Stimulated activated CD8-positive, alpha-beta memory T cell treated with anti-CD3 and anti-CD28 coated beads, Interleukin-12 subunit alpha, Interleukin-12 subunit beta, amount 100 ng/mL, for 1 hour (primary cell): ENCODE results near the gene SPEN.
"Not testable (repeated sequence)": the region's sequence is repeated elsewhere in the genome, so short reads cannot be mapped to it uniquely, and the experiment has no call there.

ENCODE experiments used
- DNase-seq: peaks from one replicate; pipeline ENCODE4 v3.0.0-alpha.2; 2020; ENCODE audit warnings: low read depth

The SPEN gene

DNA sequence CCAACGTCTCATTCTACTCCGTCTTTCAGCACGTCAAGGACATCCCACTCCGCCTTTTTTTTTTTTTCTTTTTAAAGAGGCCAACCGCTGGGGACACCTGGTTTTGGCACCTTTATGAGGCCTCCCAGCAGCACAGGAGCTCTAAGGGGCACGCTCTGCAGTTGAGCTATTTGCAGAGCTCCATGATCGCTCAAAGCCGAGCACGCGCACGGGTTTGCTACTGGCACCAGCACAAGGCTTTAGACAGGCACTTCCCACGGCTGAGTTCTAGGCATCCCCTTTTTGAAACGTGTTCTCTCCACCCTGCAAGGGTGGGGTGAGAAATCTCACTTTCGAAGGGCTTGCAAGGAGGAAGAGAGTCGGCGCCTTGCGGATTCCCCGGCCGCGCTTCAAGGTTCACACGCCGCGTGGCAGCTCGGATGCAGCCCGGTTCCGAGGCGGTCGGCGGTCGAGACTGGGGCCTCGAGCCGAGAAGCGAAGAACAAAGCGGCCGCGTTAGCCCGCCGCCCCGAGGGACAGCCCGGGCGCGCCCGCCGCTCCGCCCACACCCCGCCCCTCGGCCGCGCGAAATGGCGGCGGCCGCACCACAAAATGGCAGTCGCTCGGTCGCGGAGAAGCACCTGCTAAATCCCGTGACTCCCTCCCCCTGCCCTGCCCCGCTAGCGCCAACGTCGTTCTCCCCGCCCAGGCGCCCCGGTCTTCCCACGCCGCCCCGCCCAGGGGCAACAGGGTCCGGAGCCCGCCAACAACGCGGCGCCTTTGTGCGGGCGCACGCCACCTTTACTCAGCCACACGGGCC, 12.9 kb upstream of the SPEN start:
- DNase-seq, result peak; percentile 79

DNA sequence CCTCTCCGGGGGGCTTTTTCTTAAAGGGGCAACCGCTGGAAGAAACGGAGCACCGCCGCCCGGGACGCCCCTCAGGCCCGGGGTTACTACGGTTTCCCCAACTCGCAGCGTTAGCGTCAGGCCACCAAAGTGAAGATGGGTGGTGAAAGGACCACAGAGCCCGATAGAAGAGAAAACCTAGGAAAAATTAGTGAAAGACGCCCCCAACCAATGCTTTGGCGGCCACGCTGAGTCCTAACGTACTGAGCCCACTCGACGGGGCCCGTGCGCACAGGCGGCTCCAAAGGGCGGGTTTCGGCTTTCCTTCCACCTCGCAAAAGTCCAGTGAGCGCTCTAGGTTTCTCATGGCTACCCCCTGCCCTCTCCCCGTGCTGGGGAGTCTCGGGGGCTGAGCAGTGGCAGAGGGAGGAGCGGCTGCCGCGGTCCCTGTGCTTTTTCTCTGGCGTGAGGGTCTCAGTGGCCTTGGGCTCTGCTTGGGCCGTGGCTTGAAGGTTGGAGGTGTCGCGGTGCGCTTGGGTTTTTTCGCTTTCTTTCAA, 12.2 kb upstream of the SPEN start:
- DNase-seq, result peak; percentile 24

DNA sequence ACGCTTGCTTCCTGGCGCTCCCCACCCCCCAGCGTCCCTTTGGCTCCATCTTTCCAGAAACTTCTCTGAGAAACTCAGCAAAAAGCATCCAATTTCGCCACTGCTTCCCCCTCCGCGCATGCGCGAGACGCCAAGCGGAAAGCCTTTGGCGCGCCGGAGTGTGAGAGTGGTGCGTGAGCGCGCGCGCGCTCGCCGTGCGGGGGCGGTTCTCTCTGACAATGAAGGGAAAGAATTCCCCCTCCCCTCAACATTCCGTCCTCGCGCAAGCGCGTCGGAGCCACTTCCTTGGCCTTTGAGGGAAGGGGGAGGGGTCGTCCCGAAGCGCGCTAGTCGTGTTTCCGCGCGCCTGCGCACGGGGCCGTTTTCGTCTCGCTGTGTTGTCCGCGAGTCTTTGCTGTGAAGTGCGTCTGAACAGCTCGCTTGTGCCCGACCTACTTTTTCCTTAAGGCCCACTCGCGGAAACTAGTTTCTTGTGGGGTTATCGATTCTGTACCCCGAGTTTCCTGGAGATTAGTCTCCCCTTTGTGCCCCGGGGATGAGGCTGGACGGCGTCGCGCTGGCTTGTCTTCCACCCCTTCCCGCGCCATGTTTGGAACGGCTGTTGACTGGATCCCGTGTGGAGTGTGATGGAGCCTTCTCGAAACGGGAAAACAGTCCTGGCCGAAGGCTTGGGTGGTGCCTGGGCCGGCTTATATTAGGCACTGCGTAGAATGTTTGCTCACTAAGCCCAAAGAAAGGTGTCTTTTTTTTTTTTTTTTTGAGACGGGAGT, 11.6 kb upstream of the SPEN start:
- peak; percentile 100 for DNase-seq

DNA sequence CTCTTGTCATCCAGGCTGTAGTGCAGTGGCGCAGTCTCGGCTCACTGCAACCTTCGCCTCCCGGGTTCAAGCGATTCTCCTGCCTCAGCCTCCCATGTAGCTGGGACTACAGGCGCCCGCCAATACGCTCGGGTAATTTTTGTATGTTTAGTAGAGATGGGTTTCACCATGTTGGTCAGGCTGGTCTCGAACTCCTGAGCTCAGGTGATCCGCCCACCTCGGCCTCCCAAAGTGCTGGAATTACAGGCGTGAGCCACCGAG, 11.1 kb upstream of the SPEN start:
- DNase-seq, result not testable (repeated sequence)

DNA sequence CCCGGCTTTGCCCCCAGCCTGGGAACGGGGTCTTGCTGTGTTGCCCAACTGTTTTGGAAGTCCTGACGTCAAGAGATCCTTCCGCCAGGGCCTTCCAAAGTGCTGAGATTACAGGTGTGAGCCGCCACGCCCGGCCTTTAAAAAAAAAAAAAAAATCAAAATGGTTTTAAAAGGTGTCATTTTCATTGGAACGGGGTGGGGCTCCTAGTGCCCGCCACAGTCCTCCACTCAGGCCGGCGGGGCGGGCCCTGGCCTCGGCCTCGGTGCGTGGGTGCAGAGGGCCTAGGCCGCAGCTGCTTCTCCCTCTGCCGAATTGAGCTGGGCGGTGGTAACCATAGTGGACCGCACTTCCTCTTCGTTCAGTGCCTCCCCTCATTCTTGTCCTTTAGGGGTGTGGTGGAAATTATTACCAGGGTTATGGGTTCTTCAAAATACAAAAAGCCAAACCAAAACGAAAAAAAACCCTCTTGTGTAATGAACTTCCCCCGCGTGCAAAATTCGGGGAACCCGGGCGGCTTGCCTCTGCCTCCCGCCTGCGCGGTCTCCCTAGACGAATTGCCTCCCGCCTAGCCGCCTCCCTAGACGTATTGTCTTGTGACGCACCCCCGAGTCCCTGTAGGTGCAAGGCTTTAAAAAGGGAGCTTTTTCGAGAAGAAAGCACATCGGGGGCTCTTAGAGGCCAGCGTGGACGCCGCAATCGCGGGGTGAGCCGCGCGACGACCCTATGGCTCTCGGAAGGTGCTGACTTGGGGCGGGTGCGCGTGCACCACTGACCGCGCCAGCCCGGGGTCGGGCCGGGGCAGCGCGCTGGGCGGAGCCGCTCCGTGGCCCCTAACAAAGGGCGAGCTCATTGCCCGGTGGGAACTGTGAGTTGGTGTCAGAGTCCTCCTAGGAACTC, 10.5 kb upstream of the SPEN start:
- peak; percentile 18 for DNase-seq

DNA sequence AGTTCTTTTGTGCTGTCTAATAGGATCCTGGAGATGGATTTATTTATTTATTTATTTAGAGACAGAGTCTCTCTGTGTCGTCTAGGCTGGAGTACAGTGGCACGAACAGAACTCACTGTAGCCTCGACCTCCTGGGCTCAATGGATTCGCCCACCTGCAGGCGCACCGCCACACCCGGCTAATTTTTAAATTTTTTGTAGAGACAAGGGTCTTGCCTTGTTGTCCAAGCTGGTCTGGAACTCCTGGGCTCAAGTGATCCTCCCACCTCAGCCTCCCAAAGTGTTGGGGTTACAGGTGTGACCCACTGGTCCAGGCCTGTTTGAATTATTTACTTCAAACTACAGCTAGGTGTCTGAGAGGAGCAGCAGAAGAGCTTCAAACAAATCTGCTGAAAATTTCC, 9.6 kb upstream of the SPEN start:
- no peak for DNase-seq

DNA sequence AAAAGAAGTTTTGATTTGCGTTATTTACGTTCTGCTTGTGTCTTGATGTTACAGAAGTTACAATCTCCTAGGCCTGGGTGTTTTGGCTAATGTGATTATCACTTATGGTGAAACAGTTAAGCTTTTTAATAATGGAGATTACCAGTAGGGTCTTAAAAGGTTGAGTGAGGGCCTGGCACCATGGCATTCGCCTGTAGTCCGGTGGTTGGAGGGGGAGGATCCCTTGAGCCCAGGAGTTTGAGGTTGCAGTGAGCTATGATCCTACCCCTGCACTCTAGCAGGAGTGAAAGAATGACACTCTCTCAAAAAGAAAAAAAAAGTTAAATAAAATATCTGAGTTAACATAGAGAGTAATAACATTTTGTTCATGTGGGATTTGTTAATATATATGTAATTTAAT, 8.8 kb upstream of the SPEN start:
- no peak for DNase-seq

DNA sequence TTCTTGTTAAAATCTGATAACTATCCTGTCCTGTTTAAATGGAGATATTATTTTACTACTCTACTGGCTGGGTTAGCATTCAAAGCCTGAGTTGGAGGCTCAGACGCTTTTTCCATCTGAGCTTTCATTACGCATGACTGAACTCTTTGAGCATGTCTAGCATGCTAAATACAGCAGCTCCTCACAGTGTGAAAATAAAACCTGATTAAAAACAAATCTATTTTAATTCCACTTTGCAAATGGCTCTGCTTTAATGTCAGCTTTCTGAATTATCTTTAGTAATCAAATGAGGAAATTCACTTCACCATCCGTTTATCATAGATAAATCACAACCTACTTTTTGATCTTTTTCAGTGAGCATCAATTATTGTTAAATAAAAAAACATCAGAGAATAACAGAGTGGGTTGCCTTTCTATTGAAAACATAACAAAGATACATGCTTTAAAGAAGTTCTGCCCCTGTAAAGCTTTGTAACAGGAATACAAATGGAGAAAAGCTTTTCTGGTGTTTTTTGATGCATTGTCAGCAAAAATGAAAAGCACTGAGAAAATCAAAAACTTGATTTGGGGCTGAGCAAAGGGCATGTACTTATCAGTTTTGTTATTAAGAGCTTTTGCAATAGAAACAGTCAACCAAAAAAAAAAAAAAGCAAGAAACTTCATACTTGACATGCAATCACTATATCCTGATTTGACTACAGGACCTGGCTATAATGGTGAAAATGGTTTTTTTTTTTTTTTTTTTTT, 3.5 kb upstream of the SPEN start:
- DNase-seq, result no peak

DNA sequence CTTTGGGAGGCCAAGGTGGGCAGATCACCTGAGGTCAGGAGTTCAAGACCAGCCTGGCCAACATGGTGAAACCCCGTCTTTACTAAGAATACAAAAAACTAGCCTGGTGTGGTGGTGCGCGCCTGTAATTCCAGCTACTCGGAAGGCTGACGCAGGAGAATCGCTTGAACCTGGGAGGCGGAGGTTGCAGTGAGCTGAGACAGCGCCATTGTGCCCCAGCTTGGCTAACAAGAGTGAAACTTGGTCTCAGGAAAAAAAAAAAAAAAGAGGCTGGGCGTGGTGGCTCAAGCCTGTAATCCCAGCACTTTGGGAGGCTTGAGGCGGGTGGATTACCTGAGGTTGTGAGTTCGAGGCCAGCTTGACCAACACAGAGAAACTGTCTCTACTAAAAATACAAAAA, 1.5 kb upstream of the SPEN start:
- DNase-seq, result not testable (repeated sequence)

DNA sequence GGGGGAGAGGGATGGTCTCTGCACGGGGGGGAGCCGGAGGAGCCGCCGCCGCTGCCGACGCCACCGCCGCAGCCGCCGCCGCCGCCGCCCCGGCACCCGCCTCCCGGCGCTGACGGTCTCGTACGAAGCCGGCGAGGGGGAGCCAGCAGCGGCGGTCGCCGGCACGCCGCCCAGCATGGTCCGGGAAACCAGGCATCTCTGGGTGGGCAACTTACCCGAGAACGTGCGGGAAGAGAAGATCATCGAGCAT, 311 bp downstream of the SPEN start:
- DNase-seq, result peak; percentile 15

DNA sequence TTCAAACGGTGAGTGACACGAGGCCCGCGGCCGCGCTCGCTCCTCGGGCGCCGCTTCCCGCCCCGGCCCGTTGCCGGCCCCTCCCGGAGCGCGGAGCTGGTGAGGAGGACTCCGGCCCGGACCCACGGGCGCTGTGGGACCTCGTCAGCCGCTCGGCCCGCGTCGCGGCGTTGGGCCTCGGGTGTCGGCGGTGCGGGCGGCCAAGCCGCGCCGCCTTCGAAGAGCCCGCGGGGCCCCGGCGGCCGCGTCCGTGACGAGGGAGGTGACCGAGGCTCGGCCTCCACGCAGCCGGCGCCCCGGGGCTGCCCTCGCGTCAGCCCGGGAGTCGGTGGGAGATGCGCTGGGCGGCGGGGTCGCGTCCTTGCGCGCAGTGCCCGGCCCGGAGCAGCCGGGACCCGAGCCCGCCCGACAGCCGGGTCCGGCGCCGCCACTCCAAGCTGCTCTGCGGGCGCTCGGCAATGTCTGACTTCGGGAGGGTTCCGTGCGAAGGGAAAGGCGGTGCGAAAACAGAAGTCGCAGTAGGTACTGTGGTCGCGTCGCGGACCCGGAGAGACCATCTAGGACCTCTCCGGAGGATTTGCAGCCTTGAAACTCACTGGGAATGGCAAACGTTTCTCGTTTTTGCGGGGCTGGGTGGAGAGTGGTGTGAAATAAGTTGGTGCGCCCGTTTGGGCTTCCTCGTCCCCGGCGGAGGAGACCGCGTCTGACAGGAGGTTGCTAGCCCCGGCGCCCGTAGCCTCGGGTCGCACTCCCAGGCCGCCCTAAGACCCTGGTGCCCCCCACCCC, 829 bp downstream of the SPEN start:
- DNase-seq, result peak; percentile 29

DNA sequence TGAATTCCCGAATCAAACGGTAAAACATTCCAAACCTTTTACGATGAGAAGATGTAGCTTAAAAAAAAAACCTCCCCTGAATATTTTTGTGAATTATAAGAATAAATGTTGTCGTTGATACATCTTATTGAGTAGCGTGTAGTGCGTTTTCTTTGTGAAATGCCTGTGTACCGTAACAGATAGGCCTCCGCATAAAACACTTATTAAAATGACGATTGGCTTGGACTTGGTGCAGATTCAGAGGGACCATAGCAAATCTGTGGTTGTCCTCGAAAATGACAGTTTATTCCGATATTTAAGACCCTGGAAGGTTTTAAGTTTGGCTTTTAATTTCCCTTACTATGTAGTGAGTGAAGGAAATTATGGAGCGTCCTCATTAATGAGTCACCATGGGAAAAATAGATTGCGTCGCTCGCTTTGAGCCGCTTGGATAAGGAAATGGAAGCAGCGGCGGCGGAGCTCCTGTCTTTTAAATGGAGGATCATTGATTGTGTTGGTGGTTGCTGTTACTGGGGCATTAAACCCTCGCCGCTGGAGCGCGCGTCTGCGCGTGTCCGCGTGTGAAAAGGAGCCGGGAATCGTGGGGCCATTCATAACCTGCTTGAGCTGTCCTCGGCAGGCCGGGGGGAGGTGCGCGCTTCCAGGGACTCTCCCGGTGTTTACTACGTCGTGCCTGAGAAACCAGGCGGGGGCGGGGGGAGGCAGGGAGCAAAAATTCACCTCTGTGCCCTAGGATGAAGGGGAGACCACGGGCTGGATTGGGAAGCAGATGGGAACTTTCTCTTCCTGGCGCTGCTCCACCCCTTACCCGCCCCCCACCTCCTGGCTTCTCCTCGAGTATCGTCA, 1.6 kb downstream of the SPEN start:
- DNase-seq, result peak; percentile 57

DNA sequence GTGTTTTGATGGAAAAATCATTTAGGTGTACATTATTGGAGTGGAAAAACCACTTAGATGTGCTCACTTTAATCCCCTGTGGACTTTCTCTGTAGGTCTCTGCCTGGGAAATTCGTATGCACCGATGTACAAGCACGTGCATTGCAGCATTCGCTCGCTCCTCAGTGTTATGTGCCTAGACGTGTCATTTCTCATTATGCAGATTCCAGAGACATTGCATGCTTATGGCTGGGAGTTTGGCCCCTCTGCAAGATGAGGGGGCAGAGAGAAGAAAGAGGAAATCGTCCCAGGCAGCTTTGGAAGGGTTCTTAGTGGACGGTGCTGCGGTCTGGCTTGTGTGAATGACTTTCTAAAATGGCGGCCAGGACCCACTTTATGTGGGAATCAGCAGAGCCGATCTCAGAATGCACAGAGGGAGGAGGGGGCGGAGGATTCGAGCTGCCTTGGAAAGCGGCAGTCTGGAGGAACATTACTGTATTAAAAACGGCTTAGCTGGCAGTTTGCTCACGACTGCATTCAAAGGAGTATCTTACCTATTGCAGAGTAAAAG, 2.3 kb downstream of the SPEN start:
- no peak for DNase-seq

DNA sequence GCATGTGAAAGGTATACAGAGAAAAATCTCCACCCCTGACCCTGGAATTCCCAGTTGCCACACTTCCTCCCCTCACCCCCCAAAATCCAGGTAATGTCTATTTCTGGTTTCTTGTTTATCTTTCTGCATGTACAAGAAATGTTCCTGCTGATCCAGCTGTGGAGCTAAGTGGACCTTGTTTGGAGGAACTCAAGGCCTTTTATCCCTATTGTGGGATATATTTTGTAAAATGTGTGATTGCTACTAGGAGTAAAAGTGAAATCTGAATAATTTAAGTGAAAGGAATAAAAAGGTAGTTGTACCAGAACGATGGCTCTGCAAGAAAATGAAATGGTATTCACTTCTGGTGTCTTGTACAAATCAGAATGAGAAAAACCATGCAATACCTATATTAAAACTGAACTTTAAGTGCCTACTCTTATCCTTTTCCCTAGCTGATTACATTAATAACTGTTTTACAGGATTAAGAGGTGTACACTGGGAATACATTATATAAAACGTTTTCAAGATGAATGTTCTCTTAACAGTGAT, 3.0 kb downstream of the SPEN start:
- DNase-seq, result no peak

DNA sequence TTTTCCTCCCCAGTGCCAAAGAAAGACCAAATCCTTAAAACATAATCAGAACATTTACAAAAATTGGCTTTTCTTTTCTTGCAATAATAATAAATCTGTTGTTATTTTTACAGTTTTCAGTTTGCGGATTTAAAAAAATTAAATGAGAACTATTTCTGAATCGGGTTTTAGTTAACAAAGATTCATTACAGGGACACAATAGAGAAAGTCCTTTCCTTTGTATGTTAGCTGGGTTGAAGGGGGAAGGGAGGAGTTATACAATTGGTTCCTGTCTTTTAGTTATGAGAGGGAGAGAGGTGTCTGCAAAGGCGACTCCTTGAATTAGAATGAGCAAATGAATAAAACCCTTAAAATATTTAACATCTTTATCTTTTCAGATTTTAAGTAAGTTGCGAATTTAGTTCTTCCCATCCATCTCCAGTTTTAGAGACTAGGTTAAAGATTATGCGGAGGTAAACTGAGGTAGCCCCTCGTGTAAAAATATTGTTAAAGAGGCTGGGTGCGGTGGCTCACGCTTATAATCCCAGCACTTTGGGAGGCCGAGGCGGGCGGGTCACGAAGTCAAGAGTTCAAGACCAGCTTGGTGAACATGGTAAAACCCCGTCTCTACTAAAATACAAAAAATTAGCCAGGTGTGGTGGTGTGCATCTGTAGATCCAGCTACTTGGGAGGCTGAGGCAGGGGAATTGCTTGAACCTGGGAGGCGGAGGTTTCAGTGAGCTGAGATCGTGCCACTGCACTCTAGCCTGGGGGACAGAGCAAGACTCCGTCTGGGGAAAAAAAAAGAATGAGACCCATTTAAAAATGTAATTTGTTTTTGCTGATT, 3.9 kb downstream of the SPEN start:
- DNase-seq, result no peak

DNA sequence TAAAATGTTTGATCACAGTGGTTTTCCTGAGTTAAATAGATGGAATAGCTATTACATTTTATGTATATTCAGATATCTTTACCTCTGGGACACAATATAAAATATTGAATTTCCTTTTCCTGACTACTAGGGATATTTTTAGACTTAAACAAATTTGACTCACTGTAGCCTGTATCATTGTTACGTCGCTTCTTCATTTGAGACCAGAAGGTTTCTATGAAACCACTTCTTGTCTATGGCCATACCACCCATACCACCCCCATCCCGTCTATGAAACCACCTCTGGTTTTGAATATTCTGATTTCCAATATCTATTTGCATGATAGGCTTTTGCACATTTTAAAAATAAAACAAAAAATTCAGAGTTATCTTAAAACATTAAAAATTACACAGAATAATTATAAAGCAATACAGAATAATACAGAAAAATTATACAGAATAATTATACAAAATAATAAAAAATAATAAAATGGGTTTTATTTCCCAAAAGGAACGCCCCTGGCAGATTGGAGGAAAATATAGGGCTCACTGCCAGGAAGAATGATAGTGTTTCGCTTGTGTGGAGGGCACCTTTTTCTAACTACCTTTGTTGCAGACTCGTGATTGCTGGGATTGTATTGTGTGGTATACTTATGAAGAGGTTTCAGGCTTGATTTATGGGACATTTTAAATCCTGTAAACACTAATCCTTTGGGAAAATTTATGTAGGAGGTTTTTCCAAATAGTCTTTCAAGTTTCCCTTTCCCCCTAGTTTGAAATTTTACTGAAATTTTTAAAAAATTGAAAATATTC, 4.7 kb downstream of the SPEN start:
- DNase-seq, result no peak

DNA sequence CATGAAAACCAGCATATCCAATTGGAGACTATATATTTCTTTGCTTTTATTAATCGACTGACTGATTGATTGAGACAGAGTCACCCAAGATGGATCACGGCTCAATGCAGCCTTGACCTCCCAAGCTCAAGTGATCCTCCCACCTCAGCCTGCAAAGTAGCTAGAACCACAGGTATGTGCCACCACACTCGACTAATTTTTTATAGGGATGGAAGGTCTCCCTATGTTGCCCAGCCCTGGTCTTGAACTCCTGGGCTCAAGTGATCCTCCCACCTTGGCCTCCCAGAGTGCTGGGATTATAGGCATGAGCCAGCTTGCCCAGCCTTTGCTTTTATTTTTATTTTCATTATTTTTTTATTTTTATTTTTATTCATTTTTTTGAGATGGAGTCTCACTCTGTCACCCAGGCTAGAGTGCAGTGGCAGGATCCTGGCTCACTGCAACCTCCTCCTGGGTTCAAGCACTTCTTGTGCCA, 5.4 kb downstream of the SPEN start:
- no peak for DNase-seq

DNA sequence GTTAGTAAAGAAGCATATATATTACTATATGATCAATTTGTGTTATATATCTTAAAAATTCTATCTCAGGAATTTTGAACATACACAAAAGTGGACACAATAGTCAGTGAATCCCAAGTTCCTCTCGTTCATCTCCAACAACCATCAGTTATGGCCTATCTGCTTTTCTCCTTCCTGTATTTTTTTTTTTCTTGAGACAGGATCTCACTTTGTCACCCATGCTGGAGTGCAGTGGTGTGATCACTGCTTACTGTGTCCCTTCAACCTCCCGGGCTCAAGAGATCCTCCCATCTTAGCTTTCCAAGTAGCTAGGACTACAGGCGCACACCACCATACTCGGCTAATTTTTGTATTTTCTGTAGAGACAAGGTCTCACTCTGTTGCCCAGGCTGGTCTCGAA, 9.4 kb downstream of the SPEN start:
- no peak for DNase-seq
